GF-D8 (cell line): Measurements from ENCODE around the gene DIAPH2.
"Not testable (repeated sequence)": the region's sequence is repeated elsewhere in the genome, so short reads cannot be mapped to it uniquely, and the experiment has no call there.

ENCODE experiments used
- DNase-seq: peaks from one replicate; lab custom pipeline; 2025; lab: John Stamatoyannopoulos, UW

DIAPH2 gene

DNA sequence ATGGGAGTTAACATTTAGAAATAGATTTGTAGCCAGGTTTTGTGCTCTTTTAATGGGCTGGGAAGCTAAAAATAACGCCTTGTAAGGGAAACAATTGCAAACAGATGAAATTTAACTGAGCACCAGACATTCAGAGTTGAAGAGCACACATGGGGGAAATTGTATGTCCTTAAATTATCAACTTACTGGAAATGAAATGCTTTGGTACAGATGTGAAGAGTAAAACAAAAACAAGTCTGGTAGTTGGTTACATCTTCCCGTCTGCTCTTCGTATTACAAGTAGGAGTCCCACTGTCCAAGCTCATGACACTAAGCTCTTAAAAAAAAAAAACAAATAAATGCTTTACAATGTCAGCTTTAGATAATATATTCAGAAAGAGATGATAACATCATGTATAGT is 139.5 kb downstream of the DIAPH2 start:
- DNase-seq, result no peak

DNA sequence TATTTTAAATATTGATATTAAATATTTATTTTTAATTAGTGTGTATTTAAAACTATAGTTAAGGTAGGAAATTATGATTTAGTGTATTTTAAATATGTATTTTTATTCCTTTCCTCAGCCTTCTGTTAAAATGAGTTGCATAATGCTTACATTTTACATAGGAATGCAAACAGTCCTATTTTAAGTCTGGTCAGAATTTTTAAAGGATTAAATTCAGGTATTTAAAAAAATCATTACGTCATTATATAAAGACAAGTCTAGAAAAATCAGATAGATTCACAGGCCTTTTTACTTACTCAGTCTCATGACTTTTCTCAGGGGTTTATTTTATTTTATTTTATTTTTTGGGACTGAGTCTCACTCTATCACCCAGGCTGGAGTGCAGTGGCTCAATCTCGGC is 148.7 kb downstream of the DIAPH2 start:
- DNase-seq, result no peak

DNA sequence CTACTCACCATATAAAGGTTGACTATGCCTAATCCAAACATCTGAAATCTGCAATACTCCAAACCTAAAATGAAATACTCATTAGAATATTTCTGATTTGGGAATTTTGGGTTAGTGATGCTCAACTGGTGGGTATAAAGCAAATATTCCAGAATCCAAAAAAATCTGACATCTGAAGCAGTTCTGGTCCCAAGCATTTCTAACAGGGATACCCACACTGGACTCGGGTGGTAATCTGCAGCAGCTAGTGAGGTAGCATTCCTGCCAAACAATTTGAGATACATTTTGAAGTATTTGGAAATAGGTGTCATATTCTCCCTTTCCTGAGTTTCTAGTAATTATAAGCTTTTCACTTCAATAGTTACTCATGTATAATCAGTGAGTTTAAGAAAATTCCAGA is 149.5 kb downstream of the DIAPH2 start:
- no peak for DNase-seq

DNA sequence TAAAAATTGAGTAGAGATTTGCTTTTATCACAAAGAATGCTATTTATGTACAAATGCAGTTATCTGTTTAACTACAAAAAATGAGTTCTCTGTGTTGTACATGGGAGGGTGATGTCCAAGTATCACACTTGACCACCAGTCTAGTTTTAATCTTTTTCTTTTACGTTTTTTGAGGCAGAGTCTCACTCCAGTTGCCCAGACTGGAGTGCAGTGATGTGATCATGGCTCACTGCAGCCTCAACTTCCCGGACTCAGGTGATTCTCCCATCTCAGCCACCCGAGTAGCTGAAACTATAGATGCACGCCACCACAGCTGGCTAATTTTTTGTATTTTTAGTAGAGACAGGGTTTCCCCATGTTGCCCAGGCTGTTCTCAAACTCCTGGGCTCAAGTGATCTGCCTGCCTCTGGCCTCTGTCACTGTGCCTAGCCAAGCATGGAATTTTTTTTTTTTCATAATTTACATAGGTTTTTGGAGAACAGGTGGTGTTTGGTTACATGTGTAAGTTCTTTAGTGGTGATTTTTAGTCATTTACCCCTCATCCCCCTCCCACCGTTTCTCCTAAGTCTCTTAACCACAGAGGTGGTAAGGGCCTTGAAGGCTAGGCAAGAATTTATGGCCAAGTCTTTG is 151.1 kb downstream of the DIAPH2 start:
- no peak for DNase-seq

DNA sequence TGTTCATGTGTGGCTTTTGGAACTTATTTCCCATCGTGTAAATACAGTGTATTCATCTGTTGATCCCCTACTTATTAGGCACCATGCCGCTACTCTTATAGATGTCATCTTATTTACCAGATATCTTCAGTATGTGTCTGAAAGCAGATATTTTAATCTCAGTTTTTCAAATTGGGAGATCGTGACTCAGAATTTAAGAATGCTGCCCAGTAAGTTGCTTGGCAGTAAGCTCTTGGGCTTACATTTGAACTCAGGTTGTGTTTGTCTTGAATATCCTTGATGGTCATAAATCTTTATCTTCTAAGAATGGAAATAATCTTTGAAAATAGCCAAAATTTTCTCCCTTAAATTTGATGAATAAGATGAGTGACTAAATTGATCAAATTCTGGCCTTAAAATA is 153.2 kb downstream of the DIAPH2 start:
- DNase-seq, result no peak

DNA sequence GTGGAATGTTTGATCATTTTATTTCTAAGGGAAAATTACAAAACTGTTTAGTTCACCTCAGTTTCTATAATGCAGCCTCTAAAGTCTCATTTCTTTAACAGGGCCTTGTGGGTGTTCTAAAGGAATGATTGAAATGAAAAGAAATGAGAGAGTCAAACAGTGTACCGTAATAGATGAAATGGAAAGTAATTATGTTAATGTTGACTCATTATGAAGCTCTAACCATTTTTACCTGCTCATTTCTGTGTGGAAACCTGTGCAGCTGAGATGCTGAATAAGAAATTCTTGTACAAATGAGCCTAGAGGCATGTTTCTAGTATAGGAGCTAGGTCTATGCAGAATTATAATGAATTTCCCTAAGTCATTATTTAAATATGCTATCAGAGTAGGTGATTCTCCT is 153.9 kb downstream of the DIAPH2 start:
- no peak for DNase-seq

DNA sequence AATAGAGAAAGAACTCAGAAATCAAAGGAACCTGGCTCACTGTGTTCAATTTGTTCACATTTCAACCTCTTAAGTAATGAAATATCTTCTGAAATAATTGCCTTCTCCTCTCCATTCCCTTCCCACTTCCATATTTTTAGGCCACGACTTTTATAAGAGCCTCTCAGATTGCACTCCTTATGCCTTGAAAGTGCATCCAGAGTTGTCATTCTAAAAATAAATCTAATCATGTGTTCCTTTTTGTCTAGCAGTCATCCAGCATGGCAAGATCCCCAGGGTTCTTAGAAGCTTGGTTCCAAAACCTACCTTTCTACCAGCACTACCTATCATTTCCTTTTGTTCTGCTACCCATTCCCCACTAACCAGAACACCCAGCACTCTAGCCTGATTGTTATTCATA is 156.7 kb downstream of the DIAPH2 start:
- DNase-seq, result no peak

DNA sequence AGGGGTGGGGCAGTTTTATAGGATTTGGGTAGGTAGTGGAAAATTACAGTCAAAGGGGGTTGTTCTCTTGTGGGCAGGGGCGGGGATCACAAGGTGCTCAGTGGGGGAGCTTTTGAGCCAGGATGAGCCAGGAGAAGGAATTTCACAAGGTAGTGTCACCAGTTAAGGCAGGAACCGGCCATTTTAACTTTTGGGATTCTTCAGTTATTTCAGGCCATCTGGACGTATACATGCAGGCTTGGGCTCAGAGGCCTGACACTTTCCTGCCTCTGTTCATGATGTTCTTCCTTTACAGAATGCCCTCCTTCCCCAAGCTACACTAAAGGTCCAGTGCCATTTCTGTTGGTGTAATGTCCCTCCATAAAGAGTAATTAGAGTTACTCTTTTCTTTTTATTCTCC is 157.2 kb downstream of the DIAPH2 start:
- not testable (repeated sequence) for DNase-seq

DNA sequence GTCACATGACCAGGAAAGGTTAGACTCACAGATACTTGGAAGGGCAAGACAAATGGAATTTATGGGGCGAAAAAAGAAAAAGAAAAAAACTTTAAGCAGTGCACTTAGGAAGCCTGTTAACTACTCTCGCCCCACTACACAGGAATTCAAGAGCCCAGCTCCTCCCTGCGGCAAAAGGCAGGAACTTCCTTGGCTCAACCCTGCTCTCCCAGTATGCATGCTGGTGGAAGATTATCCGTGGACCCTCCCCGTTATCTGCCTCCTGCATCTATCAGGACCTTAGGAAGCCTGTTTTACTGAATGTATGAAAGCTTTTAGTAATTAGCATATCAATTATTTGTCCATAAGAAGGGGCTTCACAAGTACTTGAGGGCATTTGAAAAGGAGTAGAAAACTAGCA is 158.9 kb downstream of the DIAPH2 start:
- DNase-seq, result no peak

DNA sequence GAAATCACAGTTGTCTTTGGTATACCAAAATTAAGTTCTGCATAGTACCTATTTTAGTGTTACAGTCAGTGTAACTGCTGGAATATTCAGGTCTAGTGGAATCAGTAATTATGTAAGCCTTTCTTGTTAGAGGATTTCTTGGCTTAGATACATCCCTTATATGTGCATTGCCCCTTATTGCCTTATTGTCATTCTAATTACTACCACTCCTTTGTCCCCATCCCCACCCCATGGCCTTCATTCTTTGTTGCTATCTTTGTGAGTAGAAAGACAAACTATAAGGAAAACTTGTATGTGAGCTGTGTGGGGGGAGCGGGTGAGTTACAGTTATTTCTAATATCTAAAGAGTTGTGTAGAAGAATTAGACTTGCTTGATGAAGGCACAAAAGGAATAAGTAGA is 162.2 kb downstream of the DIAPH2 start:
- no peak for DNase-seq

DNA sequence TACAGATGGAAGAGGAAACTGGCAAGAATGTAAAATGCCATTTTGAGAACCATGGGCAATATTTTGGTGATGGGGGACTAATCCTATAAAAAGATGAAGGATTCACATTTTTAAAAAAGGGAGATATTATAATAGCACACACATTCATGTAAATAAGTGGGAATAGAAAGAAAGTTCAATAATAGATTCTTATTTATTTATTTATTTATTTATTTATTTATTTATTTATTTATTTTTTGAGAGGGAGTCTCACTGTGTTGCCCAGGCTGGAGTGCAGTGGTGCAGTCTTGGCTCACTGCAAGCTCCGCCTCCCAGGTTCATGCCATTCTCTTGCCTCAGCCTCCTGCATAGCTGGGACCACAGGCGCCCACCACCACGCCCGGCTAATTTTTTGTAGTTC is 174.8 kb downstream of the DIAPH2 start:
- DNase-seq, result not testable (repeated sequence)

DNA sequence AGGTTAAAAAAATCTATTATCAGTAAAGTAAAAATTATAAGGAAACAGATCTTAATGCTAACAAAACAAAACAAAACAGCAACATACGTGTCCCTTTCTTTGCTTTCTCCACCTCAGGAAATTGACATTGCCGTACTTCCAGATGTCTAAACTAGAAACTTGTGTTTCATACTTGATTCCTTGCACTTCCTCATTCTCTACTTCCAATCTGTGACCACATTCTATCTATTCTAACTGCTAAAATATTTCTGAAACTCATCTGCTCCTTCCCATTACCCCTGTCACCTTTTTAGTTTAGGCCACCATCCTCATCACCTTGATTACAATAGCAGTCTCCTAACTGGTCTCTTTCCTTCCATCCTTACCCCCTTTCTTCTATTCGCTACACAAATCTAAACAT is 176.6 kb downstream of the DIAPH2 start:
- DNase-seq, result no peak

DNA sequence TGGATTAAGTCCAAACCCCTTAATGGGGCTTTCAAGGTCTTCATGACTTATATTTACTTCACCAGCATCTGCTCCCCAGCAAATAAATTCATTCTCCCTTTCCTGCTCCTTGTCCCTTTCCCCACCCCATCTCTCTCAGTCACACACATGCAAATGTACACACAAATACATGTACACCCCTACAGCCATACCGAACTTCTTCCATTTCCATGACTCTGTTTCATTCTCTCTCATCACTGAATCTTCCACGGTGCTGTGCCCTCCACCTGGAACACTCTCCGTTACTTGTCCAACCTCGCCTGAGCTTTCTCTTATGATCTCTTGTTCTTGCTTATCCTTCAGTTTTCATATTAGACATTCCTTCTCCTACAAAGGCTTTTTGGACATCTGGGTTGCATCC is 177.0 kb downstream of the DIAPH2 start:
- DNase-seq, result no peak

DNA sequence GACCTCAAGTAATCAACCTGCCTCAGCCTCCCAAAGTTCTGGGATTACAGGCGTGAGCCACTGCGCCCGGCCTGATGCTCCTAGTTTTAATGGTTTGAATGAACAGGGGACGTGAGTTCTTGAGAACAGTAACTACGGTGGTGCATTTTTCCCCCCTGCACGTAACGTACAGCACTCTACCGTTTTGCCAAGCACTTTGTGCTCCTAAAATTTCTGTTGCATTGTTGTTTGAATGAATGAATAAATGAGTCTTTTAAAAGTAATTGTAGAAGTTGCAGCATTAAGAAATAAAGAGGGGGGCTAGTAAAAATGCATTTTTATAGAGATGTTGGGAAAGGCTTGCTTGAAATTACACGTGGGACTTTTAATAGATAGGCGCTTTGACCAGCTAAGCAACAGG is 199.0 kb downstream of the DIAPH2 start, which contains the start of gene RPA4:
RPA4 (plus strand) TSS at position 301 of the 400 bp plus-strand sequence. CDS start 403 bp downstream, outside the sequence.
- no peak for DNase-seq

DNA sequence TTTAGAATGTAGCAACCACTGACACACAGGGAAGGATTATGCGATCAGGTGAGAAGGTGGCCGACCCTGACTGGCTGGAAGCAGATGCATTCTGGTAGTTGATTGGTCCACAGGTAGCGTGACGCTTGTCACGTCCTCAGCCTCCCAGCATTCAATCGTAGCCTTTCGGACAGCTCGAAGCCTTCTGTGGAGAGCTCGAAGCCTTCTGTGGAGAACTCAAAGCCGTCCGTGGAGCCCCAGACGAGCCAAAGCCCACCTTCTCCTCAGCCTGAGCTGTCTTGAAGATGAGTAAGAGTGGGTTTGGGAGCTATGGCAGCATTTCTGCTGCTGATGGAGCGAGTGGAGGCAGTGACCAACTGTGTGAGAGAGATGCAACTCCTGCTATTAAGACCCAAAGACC is 199.4 kb downstream of the DIAPH2 start:
- DNase-seq, result no peak

DNA sequence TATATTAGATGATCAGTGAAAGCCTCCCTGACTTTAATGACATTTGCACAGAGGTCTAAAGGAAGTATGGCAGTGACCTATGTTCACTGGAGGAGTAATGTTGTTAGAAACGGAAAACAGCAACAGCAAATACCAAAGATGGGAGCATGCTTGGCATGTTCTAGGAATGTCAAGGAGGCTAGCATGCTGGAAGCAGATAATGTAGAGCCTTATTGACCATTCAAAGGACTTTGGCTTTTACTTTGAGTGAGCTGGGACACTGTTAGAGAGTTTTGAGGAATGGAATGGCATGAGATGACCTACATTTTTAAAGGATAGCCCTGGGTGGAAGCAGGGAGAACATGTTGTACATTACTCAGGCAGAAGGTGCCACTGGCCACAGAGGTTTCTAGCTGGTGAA is 205.1 kb downstream of the DIAPH2 start:
- no peak for DNase-seq

DNA sequence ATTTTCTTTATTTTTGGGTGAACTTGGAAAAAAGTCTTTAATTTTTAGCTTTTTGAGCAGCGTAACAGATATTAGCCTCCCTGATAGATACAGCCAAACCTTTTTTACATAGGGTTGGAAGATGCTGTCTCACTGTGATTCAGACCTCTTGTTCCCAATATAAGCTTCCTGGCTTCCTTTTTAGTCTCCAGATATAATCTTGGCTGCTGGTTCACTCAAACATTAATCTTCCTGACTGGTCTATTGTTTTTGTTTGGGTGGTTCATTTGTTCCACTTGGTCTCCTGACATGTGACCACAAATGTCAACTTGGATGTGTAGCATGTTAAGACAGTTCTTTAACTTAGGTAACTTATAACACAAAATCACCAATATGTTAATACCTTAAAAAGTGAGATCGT is 222.1 kb downstream of the DIAPH2 start:
- no peak for DNase-seq

DNA sequence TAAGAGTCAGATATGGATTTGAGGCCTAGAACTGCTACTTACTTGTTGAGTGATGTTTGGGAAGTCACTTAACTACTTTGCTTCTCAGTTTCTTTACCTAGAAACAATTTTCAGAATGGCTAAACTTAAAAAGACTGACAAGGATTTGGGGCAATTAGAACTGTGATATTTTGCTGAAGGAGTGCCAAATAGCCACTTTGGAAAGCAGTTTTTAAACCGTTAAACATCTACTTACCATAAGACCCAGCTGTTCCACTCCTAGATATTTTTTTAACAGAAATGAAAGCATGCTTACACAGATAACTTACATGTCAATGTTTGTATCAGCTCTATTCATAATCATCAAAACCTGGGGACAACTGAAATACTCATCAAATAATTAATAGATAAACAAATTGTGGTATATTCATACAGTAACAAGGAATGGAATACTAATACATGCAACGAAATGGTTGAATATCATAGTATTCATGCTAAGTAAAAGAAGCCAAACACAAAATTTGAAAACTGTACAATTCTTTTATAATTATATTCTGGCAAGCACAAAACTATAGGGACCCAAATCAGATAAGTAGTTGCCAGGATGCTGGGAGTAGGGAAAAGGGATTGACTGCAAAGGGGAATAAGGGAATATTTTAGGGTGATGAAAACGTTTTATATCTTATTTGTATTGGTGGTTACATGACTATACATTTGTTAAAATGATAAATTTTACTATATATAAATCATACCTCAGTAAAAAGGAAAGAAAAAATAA is 223.1 kb downstream of the DIAPH2 start:
- DNase-seq, result no peak

DNA sequence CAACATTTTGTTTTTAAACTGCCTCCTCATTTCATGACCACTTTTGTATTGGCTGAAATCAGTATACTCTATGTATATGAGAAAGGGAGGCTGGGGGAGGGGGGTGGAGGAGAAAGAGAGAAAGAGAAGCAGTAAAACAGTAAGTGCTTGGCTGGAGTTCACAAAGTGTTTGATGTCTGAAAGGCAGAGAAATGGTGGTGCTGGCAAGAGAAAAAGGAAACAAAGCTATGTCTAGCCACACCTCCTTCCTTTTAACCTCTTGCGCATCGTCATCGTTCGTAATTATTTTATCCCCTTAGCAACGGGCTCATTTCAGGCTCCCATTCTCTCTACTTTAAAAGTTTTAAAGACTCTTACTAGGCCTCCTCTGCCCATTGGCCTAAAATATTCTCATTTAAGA is 224.6 kb downstream of the DIAPH2 start:
- no peak for DNase-seq

DNA sequence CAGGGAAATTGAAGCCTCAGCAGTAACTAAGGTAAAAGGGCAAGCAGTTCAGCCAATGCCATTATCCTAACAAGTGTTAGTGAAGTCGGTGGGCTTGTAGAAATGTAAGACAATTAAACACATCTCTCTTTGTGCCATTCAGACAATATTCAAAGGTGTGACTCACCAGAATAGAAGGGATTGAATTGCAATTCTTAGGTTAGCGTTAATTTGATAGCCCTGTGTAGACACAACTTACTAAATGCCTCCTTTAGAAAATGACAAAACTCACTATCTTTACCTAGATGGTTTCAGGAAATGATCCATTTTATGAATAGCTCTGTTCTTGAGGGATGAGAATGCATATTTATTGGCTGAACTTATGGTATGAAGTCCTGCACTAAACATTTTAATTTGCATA is 234.2 kb downstream of the DIAPH2 start:
- DNase-seq, result no peak

DNA sequence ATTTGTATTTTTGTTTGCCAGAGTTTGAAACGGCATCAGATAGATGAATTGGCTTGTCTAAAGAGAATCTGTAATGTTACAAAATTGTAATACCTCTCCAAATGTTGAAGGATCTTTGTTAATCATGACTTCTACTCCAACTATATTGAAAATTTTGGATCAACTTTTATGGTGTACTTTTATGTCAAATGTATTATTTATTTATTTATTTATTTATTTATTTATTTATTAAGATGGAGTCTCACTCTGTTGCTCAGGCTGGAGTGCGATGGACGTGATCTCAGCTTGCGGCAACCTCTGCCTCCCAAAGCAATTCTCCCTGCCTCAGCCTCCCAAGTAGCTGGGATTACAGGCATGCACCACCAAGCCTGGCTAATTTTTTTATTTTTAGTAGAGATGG is 235.0 kb downstream of the DIAPH2 start:
- no peak for DNase-seq

DNA sequence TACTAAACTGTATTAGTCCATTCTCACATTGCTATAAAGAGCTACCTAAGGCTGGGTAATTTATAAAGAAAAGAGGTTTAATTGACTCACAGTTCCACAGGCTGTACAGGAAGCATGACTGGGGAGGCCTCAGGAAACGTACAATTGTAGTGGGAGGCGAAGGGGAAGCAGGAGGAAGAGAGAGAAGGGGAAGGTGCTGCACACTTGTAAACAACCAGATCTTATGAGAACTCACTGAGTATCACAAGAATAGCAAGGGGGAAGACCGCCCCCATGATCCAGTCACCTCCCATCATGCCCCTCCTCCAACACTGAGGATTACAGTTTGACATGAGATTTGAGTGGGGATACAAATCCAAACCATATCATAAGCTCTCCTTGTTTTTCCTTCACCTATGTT is 239.9 kb downstream of the DIAPH2 start:
- DNase-seq, result no peak

DNA sequence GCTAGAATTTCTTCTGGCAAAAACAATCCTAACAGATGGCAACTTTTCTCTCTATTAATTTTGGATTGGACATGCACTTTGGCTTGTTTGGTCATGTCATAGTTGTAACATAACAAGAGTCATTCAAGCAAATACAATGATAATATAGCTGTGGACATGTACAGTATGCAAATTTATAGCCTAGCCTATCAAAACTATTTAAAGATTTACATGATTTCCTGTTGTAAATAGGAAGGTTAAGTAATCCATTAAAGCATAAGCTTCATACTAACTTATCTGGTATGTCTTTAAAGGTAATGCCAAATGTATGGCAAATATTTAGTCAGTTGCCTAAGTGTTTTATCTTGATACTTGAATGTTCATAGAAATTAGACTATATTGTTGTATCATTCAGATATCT is 244.4 kb downstream of the DIAPH2 start:
- DNase-seq, result no peak

DNA sequence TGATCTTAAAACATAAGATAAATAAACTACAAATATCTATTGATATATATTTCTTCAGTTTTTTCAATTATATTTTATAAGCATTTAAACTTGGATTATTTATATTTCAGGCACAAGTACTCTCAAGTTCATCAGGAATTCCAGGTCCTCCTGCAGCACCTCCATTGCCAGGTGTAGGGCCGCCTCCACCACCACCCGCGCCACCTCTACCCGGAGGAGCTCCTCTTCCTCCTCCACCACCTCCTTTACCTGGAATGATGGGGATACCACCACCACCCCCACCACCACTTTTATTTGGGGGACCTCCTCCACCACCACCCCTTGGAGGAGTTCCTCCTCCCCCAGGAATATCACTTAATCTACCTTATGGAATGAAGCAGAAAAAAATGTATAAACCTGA is 273.1 kb downstream of the DIAPH2 start:
- no peak for DNase-seq
